HT-29 (cell line): ENCODE data around the gene PKDCC. TPM values are rescaled to one million over a fixed set of nuclear protein-coding genes. Genes with fewer than 3 reads are reported as not detected.
"Not testable (repeated sequence)": the region's sequence is repeated elsewhere in the genome, so short reads cannot be mapped to it uniquely, and the experiment has no call there.

Experiments
- DNase-seq: peaks from one replicate; pipeline ENCODE4 v3.0.0-alpha.2; 2015; ENCODE audit warnings: low spot score
- total RNA-seq: library from RNA; depleted of rRNA; stranded (reverse); fragments of >200 nt; shearing (Covaris generic); gene quantifications from 2 replicates; pipeline ENCODE4 v1.2.3, GENCODE V29; 2014

PKDCC gene
- total RNA-seq, 1 experiment from 2014 or later = 76.0 TPM

DNA sequence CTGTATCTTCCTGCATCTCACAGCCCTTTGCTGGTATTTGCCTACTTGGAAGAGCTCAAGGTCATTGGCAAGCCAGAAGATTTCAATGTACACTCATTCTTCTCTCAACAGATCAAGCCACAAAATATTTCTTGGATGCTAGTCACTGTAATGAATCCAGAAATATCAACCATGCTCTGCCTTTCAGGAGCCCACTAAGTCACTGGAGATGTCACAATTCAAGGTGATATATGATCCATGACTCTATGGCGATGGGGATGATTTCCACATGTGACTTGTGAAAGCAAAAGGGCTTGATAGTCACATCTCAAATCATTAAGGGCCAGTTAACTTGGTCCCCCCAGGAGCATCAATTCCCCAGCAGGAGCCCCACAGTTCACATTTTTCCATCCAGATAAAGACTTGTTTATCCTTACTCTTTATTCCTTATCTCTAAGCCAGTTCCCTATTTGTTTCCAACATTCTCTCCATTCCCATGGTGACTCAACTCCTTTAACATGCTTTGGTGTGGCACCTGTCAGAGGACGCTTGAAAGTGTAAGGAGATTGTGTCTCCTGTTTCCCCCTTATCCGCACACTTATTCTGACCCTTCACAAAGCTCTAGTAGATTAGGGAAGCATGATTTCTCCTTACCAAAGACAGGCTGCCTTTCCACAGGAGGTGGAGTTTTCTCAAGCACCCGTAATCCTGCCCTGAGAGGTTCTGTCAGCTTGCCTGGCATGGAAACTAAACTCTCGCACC, 15.8 kb downstream of the PKDCC start:
- DNase-seq = no peak

DNA sequence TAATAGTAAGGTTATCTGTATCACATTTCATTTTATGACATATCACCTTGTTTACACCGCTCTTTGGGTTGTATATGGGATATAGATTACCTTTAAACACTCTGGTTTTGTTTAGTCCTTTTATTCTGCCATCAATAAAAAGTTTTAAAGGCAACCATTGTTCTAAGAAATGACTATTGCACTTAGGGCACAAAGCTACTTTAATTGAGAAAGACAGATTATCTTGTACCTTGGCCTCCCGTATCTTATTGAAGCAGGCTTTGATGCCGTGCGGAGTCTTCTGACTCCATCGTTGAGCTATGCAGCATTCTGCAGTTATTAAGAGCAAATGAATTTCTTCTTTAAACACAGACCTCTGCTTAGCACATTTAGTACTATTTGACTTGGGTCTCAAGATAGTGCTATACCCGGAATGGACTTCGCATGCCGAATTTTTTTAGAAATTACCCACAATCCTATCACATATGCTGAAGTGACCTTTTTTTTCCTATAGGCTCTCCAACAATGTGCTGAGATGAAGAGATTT, 16.7 kb downstream of the PKDCC start:
- DNase-seq = no peak

DNA sequence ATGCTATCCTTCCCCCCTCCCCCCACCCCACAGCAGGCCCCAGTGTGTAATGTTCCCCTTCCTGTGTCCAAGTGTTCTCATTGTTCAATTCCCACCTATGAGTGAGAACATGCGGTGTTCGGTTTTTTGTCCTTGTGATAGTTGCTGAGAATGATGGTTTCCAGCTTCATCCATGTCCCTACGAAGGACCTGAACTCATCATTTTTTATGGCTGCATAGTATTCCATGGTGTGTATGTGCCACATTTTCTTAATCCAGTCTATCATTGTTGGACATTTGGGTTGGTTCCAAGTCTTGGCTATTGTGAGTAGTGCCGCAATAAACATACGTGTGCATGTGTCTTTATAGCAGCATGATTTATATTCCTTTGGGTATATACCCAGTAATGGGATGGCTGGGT, 17.9 kb downstream of the PKDCC start:
- DNase-seq = not testable (repeated sequence)

DNA sequence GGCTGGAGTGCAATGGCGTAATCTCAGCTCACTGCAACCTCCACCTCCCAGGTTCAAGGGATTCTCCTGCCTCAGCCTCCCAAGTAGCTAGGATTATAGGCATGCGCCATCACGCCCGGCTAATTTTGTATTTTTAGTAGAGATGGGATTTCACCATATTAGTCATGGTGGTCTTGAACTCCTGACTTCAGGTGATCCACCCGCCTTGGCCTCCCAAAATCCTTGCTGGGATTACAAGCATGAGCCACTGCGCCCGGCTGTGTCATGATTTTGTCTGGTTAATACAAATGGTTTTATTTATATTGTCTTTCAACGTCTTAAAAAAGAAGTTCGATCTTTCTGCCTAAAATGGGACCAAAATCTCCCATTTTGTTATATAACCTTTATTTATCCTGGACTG, 19.2 kb downstream of the PKDCC start:
- not testable (repeated sequence) for DNase-seq

DNA sequence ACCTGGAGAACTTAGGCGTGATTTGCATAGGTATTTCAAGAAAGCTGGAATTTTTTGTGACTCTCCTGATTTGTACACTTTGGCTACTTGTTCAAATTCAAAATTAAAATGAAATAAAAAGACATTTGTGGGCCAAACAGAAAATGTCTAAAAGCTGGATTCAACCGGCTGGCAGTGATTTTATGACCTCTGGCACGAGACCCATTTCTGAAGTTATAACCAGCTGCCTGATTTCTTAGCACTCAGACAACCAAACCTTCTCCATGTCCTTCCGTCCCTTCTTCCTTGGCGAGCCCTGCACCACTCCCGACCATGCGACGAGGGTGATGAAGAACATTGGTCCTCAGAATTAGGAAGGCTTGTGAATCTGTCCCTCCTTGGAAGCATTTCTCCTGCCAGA, 19.7 kb downstream of the PKDCC start:
- DNase-seq = no peak

DNA sequence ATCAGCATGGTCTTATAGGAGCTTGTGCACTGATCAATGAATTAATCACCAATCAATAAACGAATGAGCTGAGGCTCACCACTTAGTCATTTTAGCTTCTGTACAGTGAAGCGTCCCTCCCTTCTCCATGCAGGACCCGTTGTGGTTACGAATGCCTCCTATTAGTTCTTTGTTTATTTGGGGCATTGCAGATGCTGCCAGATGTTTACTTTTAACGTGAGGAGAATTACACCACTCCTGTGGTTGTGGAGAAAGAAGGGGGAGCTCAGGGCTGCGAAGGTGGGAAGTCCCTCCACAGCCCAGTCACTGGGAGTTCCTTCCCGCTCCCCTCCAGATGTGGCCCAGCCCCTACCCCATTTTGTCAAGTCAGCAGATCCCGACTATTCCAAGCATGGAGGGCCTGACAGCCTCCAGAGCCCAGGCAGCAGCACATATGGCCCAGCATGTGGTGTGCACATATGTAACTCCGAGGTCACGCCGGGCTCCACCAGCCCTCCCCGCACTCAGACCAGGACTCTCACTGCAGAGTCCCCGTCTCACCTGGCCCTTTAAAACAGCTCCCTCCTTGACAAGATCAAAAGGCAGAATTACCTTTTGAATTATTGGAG, 20.9 kb downstream of the PKDCC start:
- no peak for DNase-seq

DNA sequence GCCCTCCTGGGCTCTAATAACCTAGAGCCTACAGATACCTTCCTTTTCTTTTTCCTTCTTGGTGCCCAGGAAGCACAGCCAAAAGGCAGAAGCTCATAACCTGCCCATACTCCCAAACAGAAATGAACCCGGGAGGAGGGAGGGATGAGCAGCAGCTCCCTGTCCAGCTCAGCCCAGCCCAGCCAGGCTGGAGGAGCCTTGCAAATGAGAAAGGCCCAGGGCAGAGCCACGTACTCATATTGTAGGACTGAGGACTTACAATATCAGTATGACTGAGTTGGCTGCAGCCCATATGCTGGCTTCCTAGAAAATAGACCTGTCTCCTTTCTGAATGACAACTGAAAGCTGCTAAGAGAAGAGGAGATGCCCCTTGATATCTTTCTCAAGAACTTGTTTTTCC, 21.7 kb downstream of the PKDCC start:
- DNase-seq = no peak

DNA sequence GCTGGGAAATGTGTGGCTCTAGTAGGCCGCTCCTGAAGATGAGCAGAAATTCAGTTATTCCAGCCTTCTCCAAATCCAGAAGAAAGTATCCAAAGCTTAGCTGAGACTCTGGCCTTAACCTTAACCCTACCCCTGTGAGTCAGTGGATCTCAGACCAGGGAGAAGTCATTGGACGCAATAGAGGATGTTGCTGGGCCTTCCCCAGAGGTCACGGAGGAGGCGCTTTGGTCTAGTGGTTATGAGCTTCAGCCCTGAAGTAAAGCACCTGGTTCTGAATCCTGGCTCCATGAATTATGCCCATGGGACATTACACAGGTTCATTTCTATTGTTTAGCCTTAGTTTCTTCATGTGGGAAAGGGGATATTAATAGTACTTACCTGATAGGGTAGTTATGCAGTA, 24.0 kb downstream of the PKDCC start:
- no peak for DNase-seq

DNA sequence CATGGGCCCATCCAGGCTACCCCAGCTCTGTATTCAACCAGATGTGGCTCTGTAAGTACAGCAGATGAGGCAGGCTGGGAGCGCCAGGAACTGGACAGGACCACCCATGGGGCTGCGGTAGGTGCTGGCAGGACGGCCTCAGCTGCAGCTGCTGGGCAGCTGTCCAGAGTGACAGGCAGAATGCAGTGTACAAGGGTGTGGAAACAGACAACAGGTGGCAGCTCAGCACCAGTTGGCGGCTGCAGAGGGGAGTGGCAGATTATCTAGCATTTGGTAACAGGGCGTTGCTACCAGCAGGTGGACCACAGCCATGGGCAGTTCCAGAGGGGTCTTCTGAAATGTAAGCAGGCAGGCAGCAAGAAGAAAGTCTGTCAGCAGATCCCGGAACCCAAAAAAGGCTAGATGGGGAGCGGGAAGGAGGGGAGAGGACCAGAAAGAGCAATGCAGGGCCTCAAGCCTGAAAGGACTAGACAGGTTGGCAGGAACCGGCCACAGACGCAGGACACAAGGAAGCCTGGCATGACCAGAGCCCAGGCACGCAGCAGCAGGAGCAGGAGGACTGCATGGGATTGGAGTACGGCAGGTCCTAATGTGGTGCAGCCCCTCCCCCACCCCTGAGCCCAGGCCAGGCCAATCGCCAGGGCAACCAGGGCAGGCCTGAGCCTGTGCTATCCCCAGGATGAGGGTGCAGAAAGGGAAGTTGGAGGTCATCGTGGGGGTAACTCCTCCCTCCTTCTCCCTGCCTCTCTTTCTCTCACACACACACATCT, 24.7 kb downstream of the PKDCC start:
- peak; percentile 66 for DNase-seq

DNA sequence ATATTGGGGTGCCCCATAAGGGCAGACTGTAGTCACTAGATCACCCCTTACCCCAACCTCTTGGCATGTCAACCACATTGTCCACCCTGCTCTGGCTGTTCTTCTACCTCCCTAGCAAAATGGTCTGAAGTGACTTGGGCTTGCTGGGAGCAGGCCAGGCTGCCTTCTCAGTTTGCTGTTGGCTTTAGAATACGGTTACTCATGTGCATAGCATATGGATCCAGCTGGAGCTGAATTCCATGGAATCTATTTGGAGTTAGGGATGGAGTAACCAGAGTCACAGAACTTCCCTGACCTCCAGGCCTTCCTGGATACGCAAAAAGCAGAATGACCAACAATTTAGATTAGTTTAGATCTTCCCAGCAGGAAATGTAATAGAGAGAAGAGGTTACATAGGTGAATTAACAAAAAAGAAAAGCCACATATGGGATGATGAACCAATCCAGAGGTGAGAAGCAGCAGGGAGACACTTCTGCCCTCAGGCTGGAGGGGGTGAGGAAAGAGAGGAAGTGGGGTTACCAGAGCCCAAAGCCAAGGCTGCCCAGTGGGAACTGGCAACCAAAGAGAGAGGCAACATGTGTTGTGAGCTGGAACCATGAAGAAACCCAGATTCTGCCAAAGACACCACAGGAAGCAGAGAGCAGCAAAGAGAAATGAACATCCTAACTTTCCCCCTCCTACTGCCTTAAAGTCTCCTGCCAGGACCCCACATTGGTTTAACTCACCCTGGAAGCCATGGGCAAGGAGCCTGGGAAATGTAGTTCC, 26.1 kb downstream of the PKDCC start:
- no peak for DNase-seq

DNA sequence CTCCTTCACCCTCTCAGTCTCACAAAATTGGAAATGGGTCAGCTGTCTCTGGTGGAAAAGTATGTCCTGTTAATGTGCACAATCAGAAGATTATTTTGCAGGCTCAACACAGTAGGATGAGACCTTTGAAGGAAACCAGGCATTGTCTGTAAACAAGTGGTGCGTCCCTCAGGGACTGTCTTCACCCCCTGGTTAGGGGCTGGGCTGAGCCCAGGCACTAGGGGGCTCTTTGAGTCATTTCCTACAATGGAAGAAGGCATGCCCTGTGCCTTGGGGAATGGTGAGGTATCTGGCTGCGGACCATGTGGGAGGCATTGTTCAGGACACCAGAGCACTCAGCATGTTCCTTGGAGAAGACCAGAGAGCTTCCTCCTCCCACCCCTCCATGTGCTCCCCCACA, 26.8 kb downstream of the PKDCC start:
- no peak for DNase-seq

DNA sequence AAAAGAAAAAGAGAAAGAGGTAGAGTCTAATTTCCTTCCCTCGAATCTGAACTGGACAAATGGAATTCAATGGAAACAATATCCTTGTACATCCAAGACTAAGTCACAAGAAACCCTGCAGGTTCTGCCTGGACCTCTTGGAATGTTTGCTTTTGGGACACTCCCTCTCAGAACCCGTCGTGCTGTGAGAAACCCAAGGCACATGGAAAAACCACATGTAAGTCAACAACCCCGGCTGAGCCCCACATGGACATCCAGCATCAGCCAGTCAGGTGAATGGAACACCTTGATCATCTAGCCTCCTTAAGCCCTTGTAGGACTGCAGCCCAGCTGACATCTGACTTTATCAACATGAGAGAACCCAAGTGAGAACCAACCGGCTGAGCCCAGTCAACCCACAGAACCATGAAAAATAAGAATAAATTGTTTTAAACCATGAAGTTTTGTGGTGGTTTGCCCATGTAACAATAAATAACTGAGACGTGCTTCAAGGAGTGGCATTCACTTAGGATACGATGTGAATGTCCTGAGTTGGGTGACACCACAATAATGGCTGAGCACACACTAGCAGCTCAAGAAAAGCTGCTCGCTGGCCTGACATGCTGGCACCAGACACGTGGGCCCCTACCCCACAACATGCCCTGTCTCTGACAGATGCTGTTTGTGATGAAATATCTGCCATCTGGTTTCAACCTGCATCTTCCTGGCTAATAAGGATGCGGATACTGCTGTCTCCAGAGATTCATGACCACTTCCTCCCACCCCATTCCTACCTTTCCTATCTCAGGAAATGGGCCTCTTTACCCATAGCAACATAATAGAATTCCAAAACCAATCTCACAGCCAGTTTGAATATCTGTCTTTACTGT, 28.8 kb downstream of the PKDCC start:
- no peak for DNase-seq

DNA sequence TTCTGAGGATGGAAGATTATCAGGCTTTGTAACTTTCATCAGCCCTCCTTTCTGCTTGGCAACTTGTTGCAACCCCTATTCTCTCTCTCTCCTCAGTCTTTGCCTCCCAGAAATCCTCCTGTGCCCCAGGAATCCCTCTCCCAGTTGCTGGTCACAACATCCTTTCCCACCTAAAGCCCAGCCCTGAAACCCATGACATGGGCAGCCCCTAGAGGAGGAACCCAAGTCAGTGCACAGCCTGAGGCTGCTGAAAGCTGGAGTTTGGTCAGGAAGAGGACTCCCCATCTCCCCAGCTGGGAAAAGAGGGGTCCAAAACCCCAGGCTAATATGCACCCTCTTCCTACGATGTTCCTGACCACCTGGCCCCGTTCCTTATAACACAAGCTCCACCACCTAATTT, 29.5 kb downstream of the PKDCC start:
- DNase-seq = no peak

DNA sequence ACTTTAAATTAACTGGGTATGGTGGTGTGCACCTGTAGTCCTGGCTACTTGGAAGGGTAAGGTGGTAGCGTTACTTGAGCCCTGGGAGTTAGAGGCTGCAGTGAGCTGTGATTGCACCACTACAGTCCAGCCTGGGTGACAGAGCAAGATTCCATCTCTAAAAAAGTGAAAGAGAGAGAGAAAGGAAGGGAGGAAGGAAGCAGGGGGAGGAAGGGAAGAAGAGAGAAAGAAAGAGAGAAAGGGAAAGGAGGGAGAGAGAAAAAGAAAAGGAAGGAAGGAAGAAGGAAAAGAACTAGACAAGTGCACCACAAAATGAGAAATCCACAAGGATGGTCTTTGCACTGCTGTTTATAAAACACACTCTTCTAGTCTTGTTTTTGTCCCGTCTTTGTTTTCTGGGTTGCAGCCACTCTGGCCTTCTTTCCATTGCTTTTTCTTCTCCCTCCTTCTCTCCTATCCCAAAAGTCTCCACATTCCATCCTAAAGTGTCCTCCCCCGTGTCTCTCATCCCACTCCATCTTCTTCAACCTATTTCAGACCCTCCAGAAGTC, 32.0 kb downstream of the PKDCC start:
- DNase-seq = no peak

DNA sequence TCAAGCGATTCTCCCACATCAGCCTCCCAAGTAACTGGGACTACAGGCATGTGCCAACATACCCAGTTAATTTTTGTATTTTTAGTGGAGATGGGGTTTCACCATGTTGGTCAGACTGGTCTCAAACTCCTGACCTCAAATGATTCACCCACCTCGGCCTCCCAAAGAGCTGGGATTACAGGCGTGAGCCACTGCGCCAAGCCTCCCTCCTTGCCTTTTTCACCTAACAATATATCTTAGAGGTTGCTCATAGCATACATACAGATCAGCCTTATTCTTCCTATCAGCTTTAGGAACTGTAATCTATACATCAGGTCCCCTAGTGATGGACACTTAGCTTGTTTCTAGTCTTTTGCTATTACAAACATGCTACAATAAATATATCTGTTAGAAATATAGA, 33.3 kb downstream of the PKDCC start:
- not testable (repeated sequence) for DNase-seq

DNA sequence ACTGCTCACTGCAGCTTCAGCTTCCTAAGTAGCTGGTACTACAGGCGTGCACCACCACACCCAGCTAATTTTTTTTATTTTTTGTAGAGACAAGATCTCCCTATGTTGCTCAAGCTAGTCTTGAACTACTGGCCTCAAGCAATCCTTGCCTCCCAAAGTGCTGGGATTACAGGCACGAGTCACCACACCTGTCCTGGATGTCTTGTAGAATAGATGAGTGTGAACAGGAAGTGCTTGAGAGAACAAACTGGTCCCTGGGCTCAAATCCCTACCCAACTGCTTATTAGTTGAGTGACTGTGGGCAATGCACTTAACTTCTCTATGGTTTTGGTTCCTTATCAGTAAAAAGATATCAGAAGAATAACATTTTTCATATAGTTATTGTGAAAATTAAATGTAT, 34.2 kb downstream of the PKDCC start:
- no peak for DNase-seq

DNA sequence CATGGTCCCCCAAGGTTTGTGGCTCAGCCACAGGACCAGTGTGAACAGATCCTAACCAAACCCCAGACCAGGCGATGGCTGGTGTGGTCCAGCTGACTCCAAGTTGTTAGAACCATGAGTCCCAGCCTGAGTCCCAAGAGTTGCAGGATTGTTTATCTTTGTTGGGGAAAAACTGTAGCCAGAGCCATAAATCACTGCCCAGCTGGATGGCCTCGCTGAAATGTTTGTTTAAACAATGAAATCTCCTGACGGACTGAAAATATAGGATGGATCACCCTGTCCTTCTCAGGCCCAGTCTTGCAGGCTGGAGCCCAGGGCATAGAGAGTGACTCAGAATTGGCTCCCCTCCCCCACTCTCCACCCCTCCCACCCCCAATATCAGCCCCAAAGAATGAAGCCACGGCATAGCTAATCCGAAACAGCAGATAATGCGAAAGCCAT, 36.4 kb downstream of the PKDCC start:
- DNase-seq = no peak

DNA sequence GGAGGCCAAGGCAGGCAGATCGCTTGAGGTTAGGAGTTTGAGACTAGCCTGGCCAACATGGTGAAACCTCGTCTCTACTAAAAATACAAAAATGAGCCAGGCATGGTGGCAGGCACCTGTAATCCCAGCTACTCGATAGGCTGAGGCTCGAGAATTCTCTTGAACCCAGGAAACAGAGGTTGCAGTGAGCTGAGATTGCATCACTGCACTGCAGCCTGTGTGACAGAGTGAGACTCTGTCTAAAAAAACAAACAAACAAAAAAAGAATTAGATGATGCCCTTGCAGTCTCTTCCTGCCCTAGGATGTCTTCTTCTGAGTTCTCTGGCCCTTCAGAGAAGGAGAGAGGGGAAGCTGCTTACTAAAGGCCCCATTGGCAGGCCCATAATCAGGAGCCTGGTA, 37.2 kb downstream of the PKDCC start:
- DNase-seq = not testable (repeated sequence)

DNA sequence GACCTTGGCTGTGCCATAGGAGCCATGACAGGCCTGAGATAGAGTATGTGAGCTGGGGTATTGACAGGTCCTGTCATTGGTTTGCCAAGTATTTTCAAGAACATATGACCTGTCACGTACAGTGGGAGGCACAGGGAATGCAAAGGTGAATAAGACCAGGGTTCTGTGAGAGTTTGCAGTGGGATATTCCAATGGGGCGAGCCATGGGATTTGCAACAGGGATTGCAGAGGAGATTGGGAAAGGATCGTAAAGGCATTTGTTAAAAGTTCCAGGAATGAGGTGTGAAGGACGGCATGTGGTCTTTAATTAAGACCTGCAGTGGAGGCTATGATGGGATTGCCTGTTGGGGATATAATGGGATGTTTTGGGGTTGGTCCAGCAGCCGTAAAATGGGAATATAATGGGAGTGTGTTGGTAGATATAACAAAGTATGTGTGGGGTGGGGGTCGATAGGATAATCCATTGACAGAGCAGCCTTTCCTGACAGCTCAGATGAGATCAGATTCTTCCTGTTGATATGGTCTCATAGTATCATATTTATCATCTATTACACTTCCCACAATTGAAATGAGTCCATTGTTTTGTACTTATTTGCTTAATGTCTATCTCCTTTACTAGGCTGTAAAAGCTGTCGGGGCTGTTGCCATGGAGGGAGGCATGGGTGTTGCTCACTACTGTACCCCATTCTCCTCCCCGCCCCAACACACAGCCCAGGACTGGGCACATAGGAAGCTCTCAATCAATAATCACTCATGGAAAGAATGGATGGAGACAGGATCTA, 38.1 kb downstream of the PKDCC start:
- no peak for DNase-seq
